LNCAP (cell line): ENCODE data around the gene MBP.

Experiments
- CTCF ChIP-seq: fragments of 450-650 bp; IDR thresholded peaks from 2 replicates; pipeline ENCODE4 v1.5.1; 2017; ENCODE audit warnings: mild to moderate bottlenecking

Gene MBP

GRCh38 chr18:77079088-77079487 lies 53.5 kb downstream of the MBP start:
- no peak for TF ChIP-seq CTCF

GRCh38 chr18:77078690-77079070 lies 53.9 kb downstream of the MBP start:
- no peak for TF ChIP-seq CTCF

GRCh38 chr18:77077941-77078689 lies 54.5 kb downstream of the MBP start:
- TF ChIP-seq CTCF, result no peak

- TF ChIP-seq CTCF, result no peak
Measured at GRCh38 chr18:77077401-77077800, 55.2 kb downstream of the MBP start.

GRCh38 chr18:77076111-77076510 lies 56.5 kb downstream of the MBP start:
- TF ChIP-seq CTCF, result no peak

- TF ChIP-seq CTCF, result no peak
Measured at GRCh38 chr18:77074431-77074830, 58.2 kb downstream of the MBP start.

GRCh38 chr18:77073336-77074093 lies 59.1 kb downstream of the MBP start:
- no peak for TF ChIP-seq CTCF
